Ectodermal cell (in vitro differentiated cells): ENCODE measurements around the gene RNF223. TPM values are rescaled to one million over a fixed set of nuclear protein-coding genes. Genes with fewer than 3 reads are reported as not detected.

Experiments used
- H3K27ac ChIP-seq: 2 replicates; pipeline ENCODE4 v1.7.0; 2013; ENCODE audit warnings: mild to moderate bottlenecking, low read depth, low read length; ENCODE audit not compliant: insufficient read depth, poor library complexity, severe bottlenecking
- H3K27me3 ChIP-seq: 2 replicates; pipeline ENCODE4 v1.7.0; 2013; ENCODE audit warnings: mild to moderate bottlenecking, low read length; ENCODE audit not compliant: insufficient read depth, control insufficient read depth, poor library complexity, severe bottlenecking
- H3K36me3 ChIP-seq: one replicate; pipeline ENCODE4 v1.7.0; 2013; ENCODE audit warnings: low read length; ENCODE audit not compliant: control insufficient read depth, insufficient read depth
- H3K4me1 ChIP-seq: one replicate; pipeline ENCODE4 v1.7.0; 2013; ENCODE audit warnings: low read length; ENCODE audit not compliant: control insufficient read depth, insufficient read depth
- H3K4me3 ChIP-seq: 2 replicates; pipeline ENCODE4 v1.7.0; 2013; ENCODE audit warnings: low read depth, low read length, control low read depth; ENCODE audit not compliant: insufficient read depth
- H3K9me3 ChIP-seq: 2 replicates; pipeline ENCODE4 v1.7.0; 2013; ENCODE audit warnings: mild to moderate bottlenecking, low read length, moderate library complexity; ENCODE audit not compliant: control insufficient read depth
- WGBS, 2 experiments: methylation state at CpG; one replicate each; pipeline ENCODE4 v1.1.7; 2013; ENCODE audit warnings: missing lambda C conversion rate in 2 of 2; 5-methylcytosine and 5-hydroxymethylcytosine counted together
- polyA plus RNA-seq, 4 experiments: library from polyadenylated mRNA; stranded (reverse); fragments of 50-300 nt; gene quantifications; one replicate each; pipeline ENCODE4 v1.2.3, GENCODE V29; 2013

The RNF223 gene
- polyA plus RNA-seq (2013, experiment 1 of 4): not detected
- not detected for polyA plus RNA-seq (2013, experiment 2 of 4)
- not detected for polyA plus RNA-seq (2013, experiment 3 of 4)
- polyA plus RNA-seq (2013, experiment 4 of 4): not detected

- Histone ChIP-seq H3K4me1 (peaks cover 22% of the 10 kb centered on the region), H3K27me3 (peaks cover 37% of the 10 kb centered on the region), H3K36me3 (no peaks in the 10 kb centered on the region), H3K9me3 (no peaks in the 10 kb centered on the region), H3K27ac (no peak within 1 kb of the TSS), H3K4me3 (no peak within 1 kb of the TSS)
- WGBS, 2 experiments: 84 to 85% methylated on average over 35 of the region's 35 CpGs
Measured at GRCh38 chr1:1073743-1074587, at the start of gene RNF223. TSS of gene RNF223 (minus strand) at chr1:1074306. CDS start at chr1:1072566, 1,740 bp downstream.

GRCh38 chr1:1122981-1123480, 48.9 kb upstream of the RNF223 start:
- H3K4me3 ChIP-seq: no peak overlapping the region
- no peaks in the 10 kb centered on the region for H3K36me3 ChIP-seq

GRCh38 chr1:1122078-1122811, 48.1 kb upstream of the RNF223 start:
- no peaks in the 10 kb centered on the region for H3K4me1 ChIP-seq
- H3K4me3 ChIP-seq: no peak overlapping the region
- 41 to 42% methylated on average over 39 of the region's 39 CpGs for WGBS, 2 experiments
- H3K27me3 ChIP-seq: peaks cover 28% of the 10 kb centered on the region
- no peaks in the 10 kb centered on the region for H3K36me3 ChIP-seq
- H3K9me3 ChIP-seq: no peaks in the 10 kb centered on the region
- H3K27ac ChIP-seq: no peak overlapping the region

More at GRCh38 chr1:1122981-1123480, 48.9 kb upstream of the RNF223 start:
- H3K27ac ChIP-seq: no peak overlapping the region
- H3K9me3 ChIP-seq: no peaks in the 10 kb centered on the region
- WGBS, 2 experiments: 85 to 87% methylated on average over 18 of the region's 18 CpGs
- H3K4me1 ChIP-seq: no peaks in the 10 kb centered on the region
- H3K27me3 ChIP-seq: peaks cover 20% of the 10 kb centered on the region

GRCh38 chr1:1121611-1122077, 47.5 kb upstream of the RNF223 start:
- no peaks in the 10 kb centered on the region for H3K36me3 ChIP-seq
- no peak overlapping the region for H3K4me3 ChIP-seq
- H3K9me3 ChIP-seq: no peaks in the 10 kb centered on the region
- 72 to 79% methylated on average over 13 to 15 of the region's 15 CpGs for WGBS, 2 experiments
- no peaks in the 10 kb centered on the region for H3K4me1 ChIP-seq
- peaks cover 33% of the 10 kb centered on the region for H3K27me3 ChIP-seq
- H3K27ac ChIP-seq: no peak overlapping the region

GRCh38 chr1:1120866-1121591, 46.9 kb upstream of the RNF223 start:
- H3K36me3 ChIP-seq: no peaks in the 10 kb centered on the region
- peaks cover 37% of the 10 kb centered on the region for H3K27me3 ChIP-seq
- 89 to 90% methylated on average over 25 of the region's 25 CpGs for WGBS, 2 experiments
- H3K4me3 ChIP-seq: no peak overlapping the region
- H3K27ac ChIP-seq: no peak overlapping the region
- H3K4me1 ChIP-seq: no peaks in the 10 kb centered on the region
- H3K9me3 ChIP-seq: no peaks in the 10 kb centered on the region

GRCh38 chr1:1120096-1120495, 46.0 kb upstream of the RNF223 start:
- Histone ChIP-seq H3K27me3 (peaks cover 37% of the 10 kb centered on the region), H3K9me3 (no peaks in the 10 kb centered on the region), H3K4me3 (no peak overlapping the region), H3K4me1 (no peaks in the 10 kb centered on the region), H3K27ac (no peak overlapping the region), H3K36me3 (no peaks in the 10 kb centered on the region)
- 79 to 82% methylated on average over 16 of the region's 16 CpGs for WGBS, 2 experiments

- Histone ChIP-seq H3K36me3 (no peaks in the 10 kb centered on the region), H3K4me1 (no peaks in the 10 kb centered on the region), H3K9me3 (no peaks in the 10 kb centered on the region), H3K27me3 (peaks cover 37% of the 10 kb centered on the region), H3K27ac (no peak overlapping the region), H3K4me3 (no peak overlapping the region)
- 85 to 87% methylated on average over 20 of the region's 20 CpGs for WGBS, 2 experiments
Measured at GRCh38 chr1:1119272-1119890, 45.3 kb upstream of the RNF223 start.

- Histone ChIP-seq H3K27me3 (peaks cover 37% of the 10 kb centered on the region), H3K36me3 (no peaks in the 10 kb centered on the region), H3K4me1 (no peaks in the 10 kb centered on the region), H3K27ac (no peak overlapping the region), H3K4me3 (no peak overlapping the region), H3K9me3 (no peaks in the 10 kb centered on the region)
- 91 to 94% methylated on average over 11 of the region's 11 CpGs for WGBS, 2 experiments
Measured at GRCh38 chr1:1118876-1119220, 44.7 kb upstream of the RNF223 start.

- WGBS, 2 experiments: 88 to 89% methylated on average over 33 of the region's 33 CpGs
- Histone ChIP-seq H3K27ac (no peak overlapping the region), H3K4me1 (no peaks in the 10 kb centered on the region), H3K9me3 (no peaks in the 10 kb centered on the region), H3K27me3 (peaks cover 37% of the 10 kb centered on the region), H3K4me3 (no peak overlapping the region), H3K36me3 (peaks cover 5% of the 10 kb centered on the region)
Measured at GRCh38 chr1:1118011-1118875, 44.1 kb upstream of the RNF223 start.
